Neuronal stem cell (in vitro differentiated cells): ENCODE results near the gene WIZ.

Experiments
- DNase-seq: peaks from one replicate; pipeline ENCODE4 v3.0.0-alpha.2; 2013; ENCODE audit warnings: low spot score
- H2AFZ ChIP-seq: one replicate; pipeline ENCODE4 v1.6.1; 2013; ENCODE audit warnings: mild to moderate bottlenecking, low read length, inconsistent platforms
- H2AK5ac ChIP-seq: 2 replicates; pipeline ENCODE4 v1.6.1; 2013; ENCODE audit warnings: low read depth, mild to moderate bottlenecking, inconsistent platforms, low read length, moderate library complexity, mixed read lengths
- H2BK120ac ChIP-seq: 2 replicates; pipeline ENCODE4 v1.6.1; 2013; ENCODE audit warnings: low read depth, mild to moderate bottlenecking, inconsistent platforms, low read length, moderate library complexity, mixed read lengths
- H2BK12ac ChIP-seq: one replicate; pipeline ENCODE4 v1.6.1; 2013; ENCODE audit warnings: low read length, inconsistent platforms
- H2BK15ac ChIP-seq: 2 replicates; pipeline ENCODE4 v1.6.1; 2013; ENCODE audit warnings: mild to moderate bottlenecking, low read length, inconsistent platforms, mixed read lengths
- H2BK5ac ChIP-seq: one replicate; pipeline ENCODE4 v1.6.1; 2013; ENCODE audit warnings: inconsistent platforms, mild to moderate bottlenecking, low read length, moderate library complexity
- H3K14ac ChIP-seq: one replicate; pipeline ENCODE4 v1.6.1; 2013; ENCODE audit warnings: low read length, inconsistent platforms
- H3K18ac ChIP-seq: 2 replicates; pipeline ENCODE4 v1.6.1; 2013; ENCODE audit warnings: low read length, inconsistent platforms
- H3K23ac ChIP-seq: 2 replicates; pipeline ENCODE4 v1.6.1; 2013; ENCODE audit warnings: low read depth, mild to moderate bottlenecking, mixed read lengths, low read length, inconsistent platforms; ENCODE audit not compliant: poor library complexity
- H3K27ac ChIP-seq: replicated peaks from 3 replicates; pipeline ENCODE4 v1.5.1; 2013; ENCODE audit warnings: low read length, inconsistent platforms
- H3K27me3 ChIP-seq, 3 experiments: 2 replicates each; pipeline ENCODE4 v1.6.1; 2013; ENCODE audit warnings: low read length in 3 of 3, mild to moderate bottlenecking in 2 of 3, inconsistent platforms in 1 of 3, low read depth in 1 of 3, mixed read lengths in 1 of 3, moderate library complexity in 1 of 3; ENCODE audit not compliant: control insufficient read depth in 3 of 3, insufficient read depth in 3 of 3
- H3K36me3 ChIP-seq, 2 donors: replicated peaks in 1 of 2; 2 replicates each; pipeline ENCODE4 v1.6.1; 2013; ENCODE audit warnings: low read length in 2 of 2; ENCODE audit not compliant: control insufficient read depth in 2 of 2, insufficient read depth in 2 of 2
- H3K4ac ChIP-seq: 2 replicates; pipeline ENCODE4 v1.6.1; 2013; ENCODE audit warnings: inconsistent platforms, mild to moderate bottlenecking, low read length, moderate library complexity
- H3K4me1 ChIP-seq, 2 donors: 1 replicate in 1 of 2; 2 replicates in 1 of 2; pipeline ENCODE4 v1.6.1; 2013; ENCODE audit warnings: low read length in 2 of 2, low read depth in 1 of 2; ENCODE audit not compliant: control insufficient read depth in 2 of 2, insufficient read depth in 1 of 2
- H3K4me2 ChIP-seq: one replicate; pipeline ENCODE4 v1.6.1; 2013; ENCODE audit warnings: mild to moderate bottlenecking, low read length, inconsistent platforms; ENCODE audit not compliant: insufficient read depth, poor library complexity, severe bottlenecking
- H3K4me3 ChIP-seq, 2 donors: 2 replicates each; pipeline ENCODE4 v1.5.1; 2013; ENCODE audit warnings: low read length in 2 of 2, mild to moderate bottlenecking in 2 of 2, inconsistent platforms in 1 of 2, moderate library complexity in 1 of 2
- H3K79me1 ChIP-seq: one replicate; pipeline ENCODE4 v1.6.1; 2013; ENCODE audit warnings: low read depth, mild to moderate bottlenecking, inconsistent platforms, low read length, moderate library complexity
- H3K9ac ChIP-seq: one replicate; pipeline ENCODE4 v1.6.1; 2013; ENCODE audit warnings: mild to moderate bottlenecking, low read depth, low read length, inconsistent platforms; ENCODE audit not compliant: poor library complexity
- H3K9me3 ChIP-seq, 2 donors: replicated peaks in 1 of 2; 2 replicates each; pipeline versions ENCODE3 to v1.6.1; 2013; ENCODE audit warnings: low read length in 2 of 2, mild to moderate bottlenecking in 2 of 2, inconsistent platforms in 1 of 2, low read depth in 1 of 2, mixed read lengths in 1 of 2, moderate library complexity in 1 of 2; ENCODE audit not compliant: control insufficient read depth in 2 of 2, insufficient read depth in 1 of 2
- H4K8ac ChIP-seq: one replicate; pipeline ENCODE4 v1.6.1; 2013; ENCODE audit warnings: low read depth, mild to moderate bottlenecking, inconsistent platforms, low read length, moderate library complexity
- H4K91ac ChIP-seq: one replicate; pipeline ENCODE4 v1.6.1; 2013; ENCODE audit warnings: low read length, low read depth, mild to moderate bottlenecking, inconsistent platforms; ENCODE audit not compliant: poor library complexity
- WGBS, 2 donors: extraction: QIAGEN DNeasy Blood & Tissue Kit; methylation state at CpG; one replicate each; pipeline ENCODE4 v1.1.7; 2013; ENCODE audit warnings: missing lambda C conversion rate in 2 of 2, mixed read lengths in 1 of 2; ENCODE audit not compliant: insufficient read length in 2 of 2, insufficient replicate concordance in 1 of 2; ENCODE audit errors: extremely low coverage in 2 of 2; 5-methylcytosine and 5-hydroxymethylcytosine counted together

The WIZ gene

DNA sequence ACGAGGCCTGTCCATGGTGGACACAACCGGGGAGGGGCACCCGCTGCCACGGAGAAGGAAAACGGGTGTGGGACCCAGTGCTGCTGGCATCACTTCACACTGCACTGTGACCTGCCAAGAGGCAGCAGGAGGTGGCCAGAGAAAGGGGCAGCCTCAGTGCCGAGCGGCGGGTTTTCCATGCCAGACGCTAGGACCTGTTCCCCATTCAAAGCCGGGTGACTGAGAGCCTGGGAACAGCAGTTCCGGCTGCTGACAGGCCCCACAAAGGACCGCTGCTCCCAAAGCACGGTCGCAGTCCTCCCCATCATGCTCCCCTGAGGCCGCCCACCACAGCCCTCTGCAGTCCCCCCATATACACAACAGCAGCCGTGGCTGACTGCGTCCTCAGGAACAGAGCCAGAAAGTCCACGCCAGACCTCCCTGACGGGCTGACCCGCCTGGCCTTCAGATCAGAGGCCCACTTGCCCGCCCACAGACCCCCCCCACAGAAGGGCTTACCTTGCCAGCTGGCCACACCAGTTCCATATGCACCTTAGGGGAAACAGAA, 75.6 kb downstream of the WIZ start:
- no peak for DNase-seq
- no peaks in the 10 kb centered on the region for H3K27me3 ChIP-seq
- H3K23ac ChIP-seq, result peak overlapping the region; percentile 31
- H2BK5ac ChIP-seq, result peak overlapping the region; percentile 39
- H4K91ac ChIP-seq, result no peak overlapping the region
- peaks cover 2 to 9% of the 10 kb centered on the region in 2 donors for H3K4me1 ChIP-seq
- H2BK120ac ChIP-seq, result no peak overlapping the region
- H3K79me1 ChIP-seq, result peaks cover 27% of the 10 kb centered on the region
- H3K4me3 ChIP-seq, result no peak overlapping the region
- H3K27ac ChIP-seq, result no peak overlapping the region
- H2BK15ac ChIP-seq, result no peak overlapping the region
- H2AFZ ChIP-seq, result no peak overlapping the region
- peaks cover 31 to 63% of the 10 kb centered on the region in 2 donors for H3K36me3 ChIP-seq
- H4K8ac ChIP-seq, result no peak overlapping the region
- H2BK12ac ChIP-seq, result no peak overlapping the region
- H3K4ac ChIP-seq, result no peak overlapping the region
- H3K9me3 ChIP-seq, result no peaks in the 10 kb centered on the region
- no peak overlapping the region for H3K9ac ChIP-seq
- no peak overlapping the region for H3K18ac ChIP-seq
- H3K14ac ChIP-seq, result no peak overlapping the region
- H2AK5ac ChIP-seq, result no peak overlapping the region
- no peak overlapping the region for H3K4me2 ChIP-seq
- WGBS, 2 donors, result no CpG with 5 or more reads among the region's 21 CpGs

DNA sequence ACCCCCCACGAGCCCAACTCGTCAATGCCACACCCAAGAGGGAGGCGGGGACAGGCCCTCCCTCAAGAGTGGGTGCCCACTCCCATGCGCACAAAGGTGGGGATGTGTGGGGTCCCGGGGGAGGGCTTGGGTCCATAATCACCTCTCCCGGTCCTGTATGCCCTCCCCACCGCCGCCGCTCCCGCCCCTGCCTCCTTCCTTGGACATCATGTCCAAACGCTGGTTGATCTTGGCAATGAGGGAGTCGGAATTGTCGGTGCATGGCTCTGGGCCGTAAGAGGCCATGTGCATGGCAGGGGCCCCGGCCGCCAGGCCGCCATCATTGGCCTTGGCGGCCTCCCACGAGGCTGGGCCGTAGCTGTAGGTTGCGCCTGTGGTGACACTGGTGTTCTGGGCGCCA, 76.1 kb downstream of the WIZ start:
- Histone ChIP-seq H3K36me3 (peaks cover 37 to 68% of the 10 kb centered on the region in 2 donors), H3K27ac (no peak overlapping the region), H4K91ac (no peak overlapping the region), H3K9me3 (no peaks in the 10 kb centered on the region), H3K9ac (peak overlapping the region; percentile 21), H3K4me2 (no peak overlapping the region), H2AK5ac (no peak overlapping the region), H3K79me1 (peaks cover 23% of the 10 kb centered on the region), H3K4me3 (no peak overlapping the region), H3K4me1 (peaks cover 2 to 9% of the 10 kb centered on the region in 2 donors), H2BK15ac (no peak overlapping the region), H3K23ac (no peak overlapping the region), H3K14ac (no peak overlapping the region), H2AFZ (no peak overlapping the region), H4K8ac (no peak overlapping the region), H3K27me3 (no peaks in the 10 kb centered on the region), H2BK5ac (peak overlapping the region; percentile 39), H2BK120ac (no peak overlapping the region), H3K18ac (no peak overlapping the region), H2BK12ac (no peak overlapping the region), H3K4ac (no peak overlapping the region)
- WGBS, 2 donors, result no CpG with 5 or more reads among the region's 22 CpGs
- no peak for DNase-seq

DNA sequence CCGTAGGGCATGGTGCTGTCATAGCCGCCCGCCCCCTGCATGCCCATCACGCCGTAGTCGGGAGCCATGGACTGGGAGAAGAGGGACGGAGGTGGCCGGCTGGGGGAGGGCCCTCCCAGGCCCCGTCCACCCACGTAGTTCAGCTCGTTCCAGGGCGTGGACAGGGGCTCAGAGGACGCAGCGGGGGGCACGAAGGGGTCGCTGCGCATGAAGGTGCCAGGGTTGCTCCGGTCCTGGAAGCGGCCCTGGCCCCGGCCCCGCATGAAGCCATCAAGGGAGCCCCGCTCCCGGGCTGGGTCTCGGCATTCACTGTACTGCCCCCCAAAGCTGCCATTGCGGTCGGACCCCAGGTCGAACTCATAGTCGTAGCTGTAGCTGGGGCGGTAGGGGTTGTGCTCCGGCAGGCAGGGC, 76.9 kb downstream of the WIZ start:
- peaks cover 44 to 76% of the 10 kb centered on the region in 2 donors for H3K36me3 ChIP-seq

DNA sequence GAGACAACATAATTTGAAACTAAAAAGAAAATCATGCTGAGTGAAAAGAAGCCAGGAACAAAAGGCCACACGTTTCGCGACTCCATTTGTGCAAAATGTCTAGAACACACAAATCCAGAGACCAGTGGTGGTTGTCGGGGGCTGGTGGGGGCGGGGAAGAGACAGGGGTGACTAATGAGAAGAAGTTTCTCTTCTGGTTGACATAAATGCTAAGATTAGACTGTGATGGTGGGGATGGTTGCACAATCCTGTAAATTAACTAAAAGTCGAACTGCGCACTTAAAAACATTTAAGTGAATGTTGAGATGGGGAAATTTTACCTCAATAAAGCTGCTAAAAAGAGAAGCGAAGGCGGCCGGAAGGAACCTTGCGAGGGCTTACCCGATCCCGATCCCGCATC, 77.3 kb downstream of the WIZ start:
- H2AFZ ChIP-seq, result no peak overlapping the region
- H3K4me3 ChIP-seq, result no peak overlapping the region
- H3K14ac ChIP-seq, result no peak overlapping the region
- H3K4me2 ChIP-seq, result no peak overlapping the region
- H3K9me3 ChIP-seq, result no peaks in the 10 kb centered on the region
- H3K23ac ChIP-seq, result peak overlapping the region; percentile 65
- peak overlapping the region; percentile 30 for H3K9ac ChIP-seq
- H3K18ac ChIP-seq, result no peak overlapping the region
- no peak overlapping the region for H3K27ac ChIP-seq
- no CpG with 5 or more reads among the region's 14 CpGs for WGBS, 2 donors
- no peak overlapping the region for H4K8ac ChIP-seq
- H3K4ac ChIP-seq, result no peak overlapping the region
- peaks cover 0 to 4% of the 10 kb centered on the region in 2 donors for H3K4me1 ChIP-seq
- no peak for DNase-seq
- H2BK5ac ChIP-seq, result no peak overlapping the region
- no peak overlapping the region for H2BK15ac ChIP-seq
- no peak overlapping the region for H2AK5ac ChIP-seq
- peaks cover 48 to 80% of the 10 kb centered on the region in 2 donors for H3K36me3 ChIP-seq
- peaks cover 16% of the 10 kb centered on the region for H3K79me1 ChIP-seq
- no peak overlapping the region for H4K91ac ChIP-seq
- no peak overlapping the region for H2BK120ac ChIP-seq
- H2BK12ac ChIP-seq, result no peak overlapping the region
- no peaks in the 10 kb centered on the region for H3K27me3 ChIP-seq

More for the DNA sequence above, 76.9 kb downstream of the WIZ start:
- H3K9ac ChIP-seq, result peak overlapping the region; percentile 30
- no peak overlapping the region for H2BK120ac ChIP-seq
- no peak overlapping the region for H3K14ac ChIP-seq
- DNase-seq, result no peak
- no peak overlapping the region for H3K4me3 ChIP-seq
- H3K4ac ChIP-seq, result no peak overlapping the region
- H3K79me1 ChIP-seq, result peaks cover 19% of the 10 kb centered on the region
- no peak overlapping the region for H2BK5ac ChIP-seq
- no peak overlapping the region for H3K4me2 ChIP-seq
- H3K23ac ChIP-seq, result peak overlapping the region; percentile 65
- H3K27me3 ChIP-seq, result no peaks in the 10 kb centered on the region
- H3K18ac ChIP-seq, result no peak overlapping the region
- H2AK5ac ChIP-seq, result no peak overlapping the region
- no peak overlapping the region for H2BK15ac ChIP-seq
- H3K27ac ChIP-seq, result no peak overlapping the region
- WGBS, 2 donors, result no CpG with 5 or more reads among the region's 30 CpGs
- no peak overlapping the region for H4K8ac ChIP-seq
- no peak overlapping the region for H2AFZ ChIP-seq
- no peak overlapping the region for H2BK12ac ChIP-seq
- peaks cover 2 to 7% of the 10 kb centered on the region in 2 donors for H3K4me1 ChIP-seq
- H4K91ac ChIP-seq, result no peak overlapping the region
- H3K9me3 ChIP-seq, result no peaks in the 10 kb centered on the region
